Measurements from ENCODE around the gene NRG4. TPM values are rescaled to one million over a fixed set of nuclear protein-coding genes. Genes with fewer than 3 reads are reported as not detected.

NRG4 gene
- total and polyA plus RNA-seq, 9 of the 15 experiments (the other 6 are each of a cell fraction or from before 2014, with no cell fraction given), result 0.33 to 2.5 (median 0.76) TPM

GRCh38 chr15:75921732-75922703 lies 90.2 kb downstream of the NRG4 start (continued):
- TF ChIP-seq DEAF1 (CRISPR knock-in tag; IDR thresholded peaks at IDR 0.05) (peak; percentile 87), NEUROD1 (IDR thresholded peaks at IDR 0.05; ENCODE audit: borderline replicate concordance, low read depth, low read length, partially characterized antibody) (no peak), ZNF384 (IDR thresholded peaks at IDR 0.05; ENCODE audit: low read depth, low read length) (peak; percentile 97), MYC (IDR thresholded peaks at IDR 0.05; ENCODE audit: low read depth, low read length) (peak; percentile 60), MYC (CRISPR knock-in tag; IDR thresholded peaks at IDR 0.05; ENCODE audit: borderline replicate concordance, low read depth) (no peak), ARID2 (IDR thresholded peaks at IDR 0.05) (0 out of 2 replicates have a peak, but pooled peaks have one; percentile 48), ZKSCAN8 (CRISPR knock-in tag; IDR thresholded peaks at IDR 0.05) (no peak), JUND (IDR thresholded peaks at IDR 0.05; ENCODE audit: borderline replicate concordance, low read depth, low read length) (0 out of 2 replicates have a peak, but pooled peaks have one; percentile 21), JUND (tag; IDR thresholded peaks at IDR 0.05; ENCODE audit: borderline replicate concordance, low read depth, low read length) (no peak), MAFK (IDR thresholded peaks at IDR 0.05; ENCODE audit: low read length) (0 out of 2 replicates have a peak, but pooled peaks have one; percentile 3), STAG1 (CRISPR knock-in tag; IDR thresholded peaks at IDR 0.05; ENCODE audit: borderline replicate concordance) (peak; percentile 20; the same call in 1 of the 2 replicates), CTCF (IDR thresholded peaks at IDR 0.05 in 2 of 3, conservative IDR thresholded peaks at IDR 0.05 in 1 of 3; ENCODE audit: insufficient read depth in 2 of 3, low read depth in 1 of 3, low read length in 3 of 3) (peak; percentile 71 to 86 (median 72))
